ENCODE results near the gene VAPB. TPM values are rescaled to one million over a fixed set of nuclear protein-coding genes. Genes with fewer than 3 reads are reported as not detected.

The VAPB gene, protein sequence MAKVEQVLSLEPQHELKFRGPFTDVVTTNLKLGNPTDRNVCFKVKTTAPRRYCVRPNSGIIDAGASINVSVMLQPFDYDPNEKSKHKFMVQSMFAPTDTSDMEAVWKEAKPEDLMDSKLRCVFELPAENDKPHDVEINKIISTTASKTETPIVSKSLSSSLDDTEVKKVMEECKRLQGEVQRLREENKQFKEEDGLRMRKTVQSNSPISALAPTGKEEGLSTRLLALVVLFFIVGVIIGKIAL
- 10 to 100 TPM; 34.8 to 39.1 (median 35.9) TPM for total RNA-seq

DNA sequence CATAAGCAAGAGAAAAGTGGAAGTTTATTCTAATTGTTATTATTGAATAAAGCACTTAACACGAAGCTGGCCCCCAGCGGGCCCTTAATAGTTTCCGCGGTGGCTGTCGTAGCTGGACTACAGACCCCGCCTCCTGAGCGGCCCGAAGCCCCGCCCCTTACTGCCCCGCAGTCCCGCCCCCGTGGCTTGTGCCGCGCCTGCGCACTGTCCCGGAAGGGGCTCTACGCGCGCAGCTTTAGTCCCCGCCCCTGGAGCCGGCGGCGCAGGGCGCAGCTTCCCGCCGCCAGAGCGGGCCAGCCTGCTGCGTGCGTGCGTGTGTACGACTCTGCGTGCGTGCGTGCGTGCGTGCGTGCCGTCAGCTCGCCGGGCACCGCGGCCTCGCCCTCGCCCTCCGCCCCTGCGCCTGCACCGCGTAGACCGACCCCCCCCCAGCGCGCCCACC lies at the start of gene VAPB:
TSS of gene VAPB (plus strand) at position 348 of the 442 bp plus-strand sequence. CDS start 231 bp downstream, outside the sequence.
- DNase-seq (peak; percentile 97), ATAC-seq (peak; percentile 99)
- peaks cover 39% of the 10 kb centered on the region for H3K4me1 Mint-ChIP-seq (ENCODE audit: low read depth)
- peaks cover 23% of the 10 kb centered on the region for H3K36me3 Mint-ChIP-seq (ENCODE audit: insufficient read depth)
- no peaks in the 10 kb centered on the region for H3K9me3 Mint-ChIP-seq
- peaks cover 4% of the 10 kb centered on the region for H3K27me3 Mint-ChIP-seq (ENCODE audit: low read depth)
- H3K4me3 Mint-ChIP-seq, result peak within 1 kb of the TSS; percentile 96

DNA sequence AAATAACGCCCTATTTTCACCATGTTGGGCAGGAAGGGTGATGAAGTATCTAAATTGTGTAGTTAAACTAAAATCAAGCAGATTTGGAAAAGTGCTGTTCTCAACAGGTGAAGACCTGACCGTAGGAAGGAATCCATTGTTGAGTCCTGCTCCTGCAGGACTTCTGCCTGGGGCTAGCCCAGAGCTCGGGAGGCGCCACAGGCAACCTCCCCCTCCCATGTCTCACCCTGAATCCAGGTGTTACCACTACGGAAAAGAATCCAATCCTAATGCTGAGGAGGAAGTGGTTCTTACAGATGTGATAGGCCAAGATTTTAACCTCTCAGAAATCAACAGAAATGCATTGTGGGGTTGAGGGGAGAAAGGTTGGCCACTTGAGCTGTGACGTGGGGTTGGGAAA lies 49.3 kb upstream of the VAPB start:
- no peak for DNase-seq
- no peak overlapping the region for H3K4me3 Mint-ChIP-seq
- peaks cover 31% of the 10 kb centered on the region for H3K36me3 Mint-ChIP-seq (ENCODE audit: insufficient read depth)
- H3K9me3 Mint-ChIP-seq, result no peaks in the 10 kb centered on the region
- H3K4me1 Mint-ChIP-seq (ENCODE audit: low read depth), result peaks cover 27% of the 10 kb centered on the region
- no peaks in the 10 kb centered on the region for H3K27me3 Mint-ChIP-seq (ENCODE audit: low read depth)
- ATAC-seq, result no peak

- no peak for DNase-seq
- peaks cover 34% of the 10 kb centered on the region for H3K36me3 Mint-ChIP-seq (ENCODE audit: insufficient read depth)
- H3K4me1 Mint-ChIP-seq (ENCODE audit: low read depth), result peaks cover 27% of the 10 kb centered on the region
- no peak overlapping the region for H3K4me3 Mint-ChIP-seq
- no peaks in the 10 kb centered on the region for H3K27me3 Mint-ChIP-seq (ENCODE audit: low read depth)
- ATAC-seq, result no peak
- no peaks in the 10 kb centered on the region for H3K9me3 Mint-ChIP-seq
Measured at GRCh38 chr20:58340151-58340550, 48.9 kb upstream of the VAPB start.

GRCh38 chr20:58340853-58341252 lies 48.2 kb upstream of the VAPB start:
- DNase-seq (no peak), ATAC-seq (no peak)
- H3K27me3 Mint-ChIP-seq (ENCODE audit: low read depth), result no peaks in the 10 kb centered on the region
- H3K9me3 Mint-ChIP-seq, result no peaks in the 10 kb centered on the region
- H3K36me3 Mint-ChIP-seq (ENCODE audit: insufficient read depth), result peaks cover 41% of the 10 kb centered on the region
- H3K4me3 Mint-ChIP-seq, result no peak overlapping the region
- peaks cover 26% of the 10 kb centered on the region for H3K4me1 Mint-ChIP-seq (ENCODE audit: low read depth)

GRCh38 chr20:58342104-58342945 lies 46.7 kb upstream of the VAPB start:
- H3K36me3 Mint-ChIP-seq (ENCODE audit: insufficient read depth), result peaks cover 50% of the 10 kb centered on the region
- no peak overlapping the region for H3K4me3 Mint-ChIP-seq
- no peaks in the 10 kb centered on the region for H3K9me3 Mint-ChIP-seq
- H3K27me3 Mint-ChIP-seq (ENCODE audit: low read depth), result no peaks in the 10 kb centered on the region
- H3K4me1 Mint-ChIP-seq (ENCODE audit: low read depth), result peaks cover 21% of the 10 kb centered on the region
- ATAC-seq, result no peak
- DNase-seq, result no peak

GRCh38 chr20:58344741-58345140 lies 44.3 kb upstream of the VAPB start:
- H3K27me3 Mint-ChIP-seq (ENCODE audit: low read depth), result no peaks in the 10 kb centered on the region
- peaks cover 16% of the 10 kb centered on the region for H3K4me1 Mint-ChIP-seq (ENCODE audit: low read depth)
- DNase-seq (no peak), ATAC-seq (no peak)
- no peaks in the 10 kb centered on the region for H3K9me3 Mint-ChIP-seq
- H3K4me3 Mint-ChIP-seq, result no peak overlapping the region
- peaks cover 55% of the 10 kb centered on the region for H3K36me3 Mint-ChIP-seq (ENCODE audit: insufficient read depth)

GRCh38 chr20:58349570-58349969 lies 39.5 kb upstream of the VAPB start:
- Mint-ChIP-seq H3K4me1 (ENCODE audit: low read depth) (no peaks in the 10 kb centered on the region), H3K9me3 (no peaks in the 10 kb centered on the region), H3K4me3 (no peak overlapping the region), H3K36me3 (ENCODE audit: insufficient read depth) (peaks cover 58% of the 10 kb centered on the region), H3K27me3 (ENCODE audit: low read depth) (no peaks in the 10 kb centered on the region)
- DNase-seq (no peak), ATAC-seq (no peak)

DNA sequence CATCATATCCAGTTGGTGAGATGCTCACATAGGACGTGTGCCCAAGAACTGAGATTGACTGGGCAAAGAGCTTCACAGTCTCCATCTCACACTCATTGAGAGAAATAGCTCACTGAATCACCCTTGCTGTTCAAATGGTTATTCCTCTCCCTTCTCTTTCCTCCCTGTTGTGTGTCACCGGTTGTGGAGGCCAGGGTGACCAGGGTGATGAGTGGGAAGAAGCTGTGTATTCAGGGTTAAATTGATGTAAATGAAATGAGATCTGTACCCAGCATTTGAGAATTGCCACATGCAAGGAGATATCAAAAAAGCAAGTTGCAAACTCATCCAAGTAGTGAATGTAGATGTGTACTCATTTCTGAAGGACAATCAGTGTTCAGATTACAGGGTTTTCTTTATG lies 36.6 kb upstream of the VAPB start:
- Mint-ChIP-seq H3K27me3 (ENCODE audit: low read depth) (no peaks in the 10 kb centered on the region), H3K36me3 (ENCODE audit: insufficient read depth) (peaks cover 38% of the 10 kb centered on the region), H3K4me1 (ENCODE audit: low read depth) (no peaks in the 10 kb centered on the region), H3K9me3 (no peaks in the 10 kb centered on the region), H3K4me3 (no peak overlapping the region)
- ATAC-seq (peak; percentile 65 to 86), DNase-seq (no peak)

- no peaks in the 10 kb centered on the region for H3K9me3 Mint-ChIP-seq
- no peak overlapping the region for H3K4me3 Mint-ChIP-seq
Measured at GRCh38 chr20:58359441-58359840, 29.6 kb upstream of the VAPB start.

GRCh38 chr20:58360936-58361335 lies 28.1 kb upstream of the VAPB start:
- Mint-ChIP-seq H3K4me1 (ENCODE audit: low read depth) (peaks cover under 1% of the 10 kb centered on the region), H3K36me3 (ENCODE audit: insufficient read depth) (peaks cover 31% of the 10 kb centered on the region), H3K4me3 (no peak overlapping the region), H3K27me3 (ENCODE audit: low read depth) (no peaks in the 10 kb centered on the region), H3K9me3 (no peaks in the 10 kb centered on the region)
- no peak for ATAC-seq
- DNase-seq, result no peak

More at GRCh38 chr20:58359441-58359840, 29.6 kb upstream of the VAPB start:
- ATAC-seq (no peak), DNase-seq (no peak)
- peaks cover 36% of the 10 kb centered on the region for H3K36me3 Mint-ChIP-seq (ENCODE audit: insufficient read depth)
- H3K4me1 Mint-ChIP-seq (ENCODE audit: low read depth), result no peaks in the 10 kb centered on the region
- no peaks in the 10 kb centered on the region for H3K27me3 Mint-ChIP-seq (ENCODE audit: low read depth)

DNA sequence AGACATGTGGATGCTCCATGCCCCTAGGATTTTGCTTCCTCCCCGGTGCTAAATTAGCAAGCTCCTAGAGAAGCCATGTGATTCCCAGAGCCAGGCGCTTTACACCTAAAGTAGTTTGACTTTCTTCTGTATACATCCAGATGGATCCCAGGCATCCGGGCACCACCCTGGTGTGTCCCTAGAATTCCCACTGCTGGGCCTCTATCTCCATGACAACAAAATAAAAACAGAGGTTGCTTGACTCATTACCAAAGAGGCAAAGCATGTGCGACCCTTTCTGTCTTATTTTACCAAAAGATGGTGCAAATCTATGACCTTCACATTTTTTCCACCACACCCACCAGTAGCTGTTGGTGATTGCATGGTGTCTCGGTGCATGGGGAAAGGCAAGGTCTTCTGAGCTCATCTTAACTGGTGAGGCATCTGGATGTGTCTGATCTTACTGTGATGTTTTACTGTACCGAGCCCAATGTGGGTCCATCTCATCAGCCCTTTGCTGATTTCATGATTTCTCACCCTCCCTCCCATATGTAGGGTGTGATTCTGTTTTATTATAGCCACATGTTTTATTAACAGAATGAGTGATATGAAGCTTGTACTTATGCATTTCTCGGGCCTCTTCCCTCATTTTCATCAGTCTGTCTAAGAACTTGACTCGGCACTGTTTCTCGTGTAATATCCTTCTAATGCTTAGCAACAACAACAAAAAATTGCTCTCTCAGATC lies 27.4 kb upstream of the VAPB start:
- H3K27me3 Mint-ChIP-seq (ENCODE audit: low read depth), result no peaks in the 10 kb centered on the region
- peaks cover 3% of the 10 kb centered on the region for H3K4me1 Mint-ChIP-seq (ENCODE audit: low read depth)
- no peak overlapping the region for H3K4me3 Mint-ChIP-seq
- ATAC-seq (no peak), DNase-seq (no peak)
- no peaks in the 10 kb centered on the region for H3K9me3 Mint-ChIP-seq
- H3K36me3 Mint-ChIP-seq (ENCODE audit: insufficient read depth), result peaks cover 33% of the 10 kb centered on the region

DNA sequence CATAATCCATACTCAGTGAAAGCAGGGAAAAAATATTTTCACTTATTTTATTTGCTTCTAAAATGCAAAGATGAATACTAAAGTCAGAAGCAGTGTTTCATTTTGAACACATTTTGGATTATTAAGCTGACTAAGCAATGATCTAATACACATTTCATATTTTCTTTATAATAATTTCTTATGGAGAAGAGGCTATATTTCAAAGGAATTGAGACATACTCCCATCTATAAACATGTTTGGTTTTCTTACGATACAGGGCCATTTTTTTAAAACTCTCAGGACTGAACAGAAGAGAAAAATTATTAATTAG lies 26.9 kb upstream of the VAPB start:
- ATAC-seq (no peak), DNase-seq (no peak)
- H3K4me1 Mint-ChIP-seq (ENCODE audit: low read depth), result peaks cover 3% of the 10 kb centered on the region
- H3K9me3 Mint-ChIP-seq, result no peaks in the 10 kb centered on the region
- no peaks in the 10 kb centered on the region for H3K27me3 Mint-ChIP-seq (ENCODE audit: low read depth)
- no peak overlapping the region for H3K4me3 Mint-ChIP-seq
- H3K36me3 Mint-ChIP-seq (ENCODE audit: insufficient read depth), result peaks cover 32% of the 10 kb centered on the region

- H3K36me3 Mint-ChIP-seq (ENCODE audit: insufficient read depth), result peaks cover 28% of the 10 kb centered on the region
- no peaks in the 10 kb centered on the region for H3K27me3 Mint-ChIP-seq (ENCODE audit: low read depth)
- H3K9me3 Mint-ChIP-seq, result no peaks in the 10 kb centered on the region
- H3K4me1 Mint-ChIP-seq (ENCODE audit: low read depth), result peaks cover 3% of the 10 kb centered on the region
- H3K4me3 Mint-ChIP-seq, result no peak overlapping the region
- DNase-seq, result no peak
- no peak for ATAC-seq
Measured at GRCh38 chr20:58362970-58363369, 26.1 kb upstream of the VAPB start.

- no peaks in the 10 kb centered on the region for H3K9me3 Mint-ChIP-seq
- no peak for ATAC-seq
- H3K4me1 Mint-ChIP-seq (ENCODE audit: low read depth), result peaks cover 3% of the 10 kb centered on the region
- no peak for DNase-seq
- no peak overlapping the region for H3K4me3 Mint-ChIP-seq
- peaks cover 16% of the 10 kb centered on the region for H3K36me3 Mint-ChIP-seq (ENCODE audit: insufficient read depth)
- H3K27me3 Mint-ChIP-seq (ENCODE audit: low read depth), result no peaks in the 10 kb centered on the region
Measured at GRCh38 chr20:58366866-58367265, 22.2 kb upstream of the VAPB start.

All from activated T-cell treated with anti-CD3 and anti-CD28 coated beads, Interleukin-2, amount 50 U/mL, for 4 hours (primary cell).